ENCODE data around the gene ANKS1A. TPM values are rescaled to one million over a fixed set of nuclear protein-coding genes. Genes with fewer than 3 reads are reported as not detected.
"Not testable (repeated sequence)": the region's sequence is repeated elsewhere in the genome, so short reads cannot be mapped to it uniquely, and the experiment has no call there.

The ANKS1A gene
- total RNA-seq, 1 donor from 2014 or later = 17.2 TPM

DNA sequence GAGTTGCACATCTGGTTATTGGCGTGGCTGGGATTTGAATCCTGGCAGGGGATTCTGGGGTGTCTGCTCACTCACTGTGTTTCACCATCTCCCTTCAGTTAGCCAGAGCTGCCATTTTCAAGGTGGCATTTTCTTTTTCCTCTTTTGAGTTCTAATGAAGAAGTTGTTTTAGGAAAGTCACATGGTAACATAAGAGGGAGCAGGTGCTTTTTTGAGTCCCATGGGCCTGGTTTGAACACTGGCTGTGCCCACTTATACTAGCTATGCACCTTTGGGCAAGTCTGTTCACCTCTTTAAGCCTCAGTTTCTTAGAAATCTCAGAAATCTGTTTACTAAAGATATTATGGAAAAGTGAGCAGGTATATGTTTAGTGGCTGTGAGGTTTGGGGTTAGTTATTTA is 39.6 kb downstream of the ANKS1A start:
- Mint-ChIP-seq H3K4me3 (ENCODE audit: unreplicated experiment) (no peak overlapping the region), H3K27ac (ENCODE audit: unreplicated experiment) (no peak overlapping the region), H3K27me3 (ENCODE audit: low read depth) (no peaks in the 10 kb centered on the region), H3K36me3 (ENCODE audit: low read depth) (no peaks in the 10 kb centered on the region), H3K9me3 (ENCODE audit: low read depth) (no peaks in the 10 kb centered on the region), H3K4me1 (ENCODE audit: low read depth) (peaks cover 9% of the 10 kb centered on the region)
- TF ChIP-seq, protein P1, sequence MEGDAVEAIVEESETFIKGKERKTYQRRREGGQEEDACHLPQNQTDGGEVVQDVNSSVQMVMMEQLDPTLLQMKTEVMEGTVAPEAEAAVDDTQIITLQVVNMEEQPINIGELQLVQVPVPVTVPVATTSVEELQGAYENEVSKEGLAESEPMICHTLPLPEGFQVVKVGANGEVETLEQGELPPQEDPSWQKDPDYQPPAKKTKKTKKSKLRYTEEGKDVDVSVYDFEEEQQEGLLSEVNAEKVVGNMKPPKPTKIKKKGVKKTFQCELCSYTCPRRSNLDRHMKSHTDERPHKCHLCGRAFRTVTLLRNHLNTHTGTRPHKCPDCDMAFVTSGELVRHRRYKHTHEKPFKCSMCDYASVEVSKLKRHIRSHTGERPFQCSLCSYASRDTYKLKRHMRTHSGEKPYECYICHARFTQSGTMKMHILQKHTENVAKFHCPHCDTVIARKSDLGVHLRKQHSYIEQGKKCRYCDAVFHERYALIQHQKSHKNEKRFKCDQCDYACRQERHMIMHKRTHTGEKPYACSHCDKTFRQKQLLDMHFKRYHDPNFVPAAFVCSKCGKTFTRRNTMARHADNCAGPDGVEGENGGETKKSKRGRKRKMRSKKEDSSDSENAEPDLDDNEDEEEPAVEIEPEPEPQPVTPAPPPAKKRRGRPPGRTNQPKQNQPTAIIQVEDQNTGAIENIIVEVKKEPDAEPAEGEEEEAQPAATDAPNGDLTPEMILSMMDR (IDR thresholded peaks at IDR 0.05) = no peak
- no peak for DNase-seq (ENCODE audit: low spot score)

DNA sequence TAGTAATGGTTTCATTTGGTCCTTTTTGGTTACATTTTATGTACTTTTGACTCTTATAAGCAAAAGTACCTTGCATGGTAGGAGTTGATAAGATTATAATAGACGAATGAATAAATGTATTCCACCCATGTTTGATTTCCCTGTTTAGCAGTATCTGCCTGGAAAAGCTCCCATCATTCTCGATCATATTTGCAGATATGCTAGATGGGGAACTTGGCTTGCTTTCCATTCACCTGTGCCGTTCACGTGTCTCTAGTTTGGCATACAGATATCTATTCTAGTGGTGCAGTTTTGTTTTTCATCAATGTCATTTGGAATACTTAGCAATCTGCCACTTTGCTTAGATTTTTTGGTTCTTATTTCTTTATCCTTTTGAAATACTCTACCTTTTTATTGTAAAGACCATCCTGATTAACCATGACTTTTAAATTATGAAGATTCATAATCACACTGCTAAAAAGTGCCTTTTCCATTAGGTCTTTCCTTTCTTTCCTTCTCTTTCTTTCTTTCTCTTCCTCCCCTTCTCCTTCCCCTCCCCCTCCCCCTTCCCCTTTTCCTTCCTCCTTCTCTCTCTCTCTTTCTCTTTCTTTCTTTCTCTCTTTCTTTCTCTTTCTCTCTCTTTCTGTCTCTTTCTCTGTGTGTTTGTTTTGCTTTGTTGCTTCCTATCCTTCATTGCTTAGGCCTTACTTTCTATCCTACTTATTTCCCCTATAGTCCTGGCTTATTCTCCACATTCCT is 40.4 kb downstream of the ANKS1A start:
- Mint-ChIP-seq H3K36me3 (ENCODE audit: low read depth) (no peaks in the 10 kb centered on the region), H3K27me3 (ENCODE audit: low read depth) (no peaks in the 10 kb centered on the region), H3K4me1 (ENCODE audit: low read depth) (peaks cover 13% of the 10 kb centered on the region), H3K4me3 (ENCODE audit: unreplicated experiment) (no peak overlapping the region), H3K27ac (ENCODE audit: unreplicated experiment) (no peak overlapping the region), H3K9me3 (ENCODE audit: low read depth) (no peaks in the 10 kb centered on the region)
- DNase-seq (ENCODE audit: low spot score) = no peak
- TF ChIP-seq, protein P1 (IDR thresholded peaks at IDR 0.05) = no peak

DNA sequence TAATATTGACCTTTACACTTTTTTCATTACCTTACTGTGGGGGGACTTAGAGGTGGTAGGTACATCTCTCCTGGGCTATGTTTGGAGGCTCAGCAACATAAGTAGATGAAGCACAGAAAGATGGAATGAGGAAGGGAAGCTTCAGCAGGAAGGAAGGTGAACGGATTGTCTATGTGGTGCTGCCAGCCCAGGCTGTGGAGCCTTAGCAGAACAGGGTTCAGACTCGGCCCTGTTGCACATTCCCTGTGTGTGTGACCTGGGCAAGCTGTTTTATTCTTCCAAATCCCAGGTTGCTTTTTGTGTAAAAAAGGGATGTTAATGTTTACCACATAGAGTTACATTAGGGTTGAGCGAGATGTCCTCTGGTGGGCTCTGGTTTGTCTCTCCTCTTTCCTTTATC is 41.2 kb downstream of the ANKS1A start:
- Mint-ChIP-seq H3K4me3 (ENCODE audit: unreplicated experiment) (no peak overlapping the region), H3K4me1 (ENCODE audit: low read depth) (peaks cover 19% of the 10 kb centered on the region), H3K9me3 (ENCODE audit: low read depth) (no peaks in the 10 kb centered on the region), H3K36me3 (ENCODE audit: low read depth) (no peaks in the 10 kb centered on the region), H3K27ac (ENCODE audit: unreplicated experiment) (no peak overlapping the region), H3K27me3 (ENCODE audit: low read depth) (no peaks in the 10 kb centered on the region)
- TF ChIP-seq, protein P1 (IDR thresholded peaks at IDR 0.05) = no peak
- DNase-seq (ENCODE audit: low spot score) = no peak

DNA sequence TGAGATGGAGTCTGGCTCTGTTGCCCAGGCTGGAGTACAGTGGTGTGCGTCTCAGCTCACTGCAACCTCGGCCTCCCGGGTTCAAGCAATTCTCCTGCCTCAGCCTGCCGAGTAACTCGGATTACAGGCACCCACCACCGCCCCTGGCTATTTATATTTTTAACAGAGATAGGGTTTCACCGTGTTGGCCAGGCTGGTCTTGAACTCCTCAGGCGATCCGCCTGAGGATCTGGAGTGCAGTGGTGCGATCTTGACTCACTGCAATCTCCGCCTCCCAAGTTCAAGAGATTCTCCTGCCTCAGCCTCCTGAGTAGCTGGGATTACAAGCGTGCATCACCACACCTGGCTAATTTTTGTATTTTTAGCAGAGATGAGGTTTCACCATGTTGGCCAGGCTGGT is 43.1 kb downstream of the ANKS1A start:
- H3K27ac Mint-ChIP-seq (ENCODE audit: unreplicated experiment); H3K4me3 Mint-ChIP-seq (ENCODE audit: unreplicated experiment); H3K36me3 Mint-ChIP-seq (ENCODE audit: low read depth); H3K9me3 Mint-ChIP-seq (ENCODE audit: low read depth); H3K27me3 Mint-ChIP-seq (ENCODE audit: low read depth); DNase-seq (ENCODE audit: low spot score): not testable (repeated sequence)
- H3K4me1 Mint-ChIP-seq (ENCODE audit: low read depth) = peaks cover 19% of the 10 kb centered on the region

DNA sequence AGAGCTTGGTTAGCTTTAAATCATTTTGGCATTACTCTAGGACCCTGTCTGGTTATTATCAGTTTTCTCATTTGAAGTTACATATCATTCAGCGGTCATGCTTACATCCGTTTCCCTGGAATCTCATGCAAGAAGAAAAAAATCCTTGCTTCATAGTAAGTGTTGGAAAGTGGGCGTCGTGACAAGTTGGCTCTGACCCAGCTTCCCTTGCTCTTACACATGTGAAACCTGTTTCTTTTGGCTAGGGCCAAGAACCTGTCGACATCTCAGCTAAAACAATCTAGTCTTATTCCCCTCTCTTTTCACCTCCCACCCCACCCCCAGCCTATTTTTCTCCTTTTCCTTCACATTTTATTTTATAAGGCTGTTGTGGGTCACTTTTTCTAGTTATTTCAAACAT is 45.5 kb downstream of the ANKS1A start:
- peak overlapping the region; percentile 19 for H3K27ac Mint-ChIP-seq (ENCODE audit: unreplicated experiment)
- TF ChIP-seq, protein P1 (IDR thresholded peaks at IDR 0.05) = no peak
- no peak for DNase-seq (ENCODE audit: low spot score)
- no peaks in the 10 kb centered on the region for H3K27me3 Mint-ChIP-seq (ENCODE audit: low read depth)
- H3K36me3 Mint-ChIP-seq (ENCODE audit: low read depth) = no peaks in the 10 kb centered on the region
- no peak overlapping the region for H3K4me3 Mint-ChIP-seq (ENCODE audit: unreplicated experiment)
- H3K9me3 Mint-ChIP-seq (ENCODE audit: low read depth) = no peaks in the 10 kb centered on the region
- peaks cover 19% of the 10 kb centered on the region for H3K4me1 Mint-ChIP-seq (ENCODE audit: low read depth)

DNA sequence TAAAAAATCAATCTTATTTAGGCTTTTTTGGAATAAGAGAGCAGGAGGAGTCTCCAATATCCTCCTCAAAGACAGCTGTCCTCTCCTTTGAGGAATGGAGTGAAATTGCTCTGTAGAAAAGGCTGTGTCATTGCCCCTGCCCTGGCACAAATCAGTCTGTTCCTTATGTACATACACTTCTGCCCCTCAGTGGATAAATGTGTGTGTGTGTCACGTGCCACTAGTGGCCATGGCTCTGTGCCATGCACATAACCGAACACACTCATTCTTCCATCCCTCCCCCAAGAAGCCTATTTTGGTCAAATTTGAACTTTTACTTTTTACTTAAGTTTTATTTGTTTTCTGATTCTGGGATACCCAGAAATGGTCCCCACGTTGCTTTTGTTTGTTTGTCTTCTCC is 49.2 kb downstream of the ANKS1A start:
- Mint-ChIP-seq H3K4me3 (ENCODE audit: unreplicated experiment) (no peak overlapping the region), H3K36me3 (ENCODE audit: low read depth) (no peaks in the 10 kb centered on the region), H3K9me3 (ENCODE audit: low read depth) (no peaks in the 10 kb centered on the region), H3K27me3 (ENCODE audit: low read depth) (no peaks in the 10 kb centered on the region), H3K27ac (ENCODE audit: unreplicated experiment) (no peak overlapping the region), H3K4me1 (ENCODE audit: low read depth) (peaks cover 22% of the 10 kb centered on the region)
- TF ChIP-seq, protein P1 (IDR thresholded peaks at IDR 0.05) = no peak
- DNase-seq (ENCODE audit: low spot score) = no peak

All from chondrocyte (in vitro differentiated cells).